Measurements from ENCODE around the gene ANO2.

Gene ANO2

GRCh38 chr12:5945071-5946008 lies at the start of gene ANO2:
ANO2 (minus strand) TSS chr12:5945259; CDS start chr12:5945217, 42 bp downstream.
- no peak for DNase-seq (ENCODE audit: low read depth)

- no peak for DNase-seq (ENCODE audit: low read depth)
Measured at GRCh38 chr12:5989621-5990020, 44.6 kb upstream of the ANO2 start.

GRCh38 chr12:5988659-5989116 lies 43.6 kb upstream of the ANO2 start:
- DNase-seq (ENCODE audit: low read depth) = no peak

GRCh38 chr12:5988088-5988487 lies 43.0 kb upstream of the ANO2 start:
- DNase-seq (ENCODE audit: low read depth) = no peak

GRCh38 chr12:5987573-5987972 lies 42.5 kb upstream of the ANO2 start:
- no peak for DNase-seq (ENCODE audit: low read depth)

- no peak for DNase-seq (ENCODE audit: low read depth)
Measured at GRCh38 chr12:5985471-5985870, 40.4 kb upstream of the ANO2 start.

- no peak for DNase-seq (ENCODE audit: low read depth)
Measured at GRCh38 chr12:5984873-5985272, 39.8 kb upstream of the ANO2 start.

- no peak for DNase-seq (ENCODE audit: low read depth)
Measured at GRCh38 chr12:5982106-5982505, 37.0 kb upstream of the ANO2 start.

GRCh38 chr12:5977556-5977955 lies 32.5 kb upstream of the ANO2 start:
- DNase-seq (ENCODE audit: low read depth) = peak; percentile 26

GRCh38 chr12:5976711-5977110 lies 31.7 kb upstream of the ANO2 start:
- DNase-seq (ENCODE audit: low read depth) = no peak

GRCh38 chr12:5976196-5976595 lies 31.1 kb upstream of the ANO2 start:
- no peak for DNase-seq (ENCODE audit: low read depth)

- DNase-seq (ENCODE audit: low read depth) = no peak
Measured at GRCh38 chr12:5973461-5974115, 28.5 kb upstream of the ANO2 start.

- DNase-seq (ENCODE audit: low read depth) = no peak
Measured at GRCh38 chr12:5972387-5972786, 27.3 kb upstream of the ANO2 start.

GRCh38 chr12:5971194-5971850 lies 26.3 kb upstream of the ANO2 start:
- DNase-seq (ENCODE audit: low read depth) = no peak

- DNase-seq (ENCODE audit: low read depth) = no peak
Measured at GRCh38 chr12:5969974-5970690, 25.1 kb upstream of the ANO2 start.

GRCh38 chr12:5969156-5969973 lies 24.3 kb upstream of the ANO2 start:
- no peak for DNase-seq (ENCODE audit: low read depth)

- DNase-seq (ENCODE audit: low read depth) = no peak
Measured at GRCh38 chr12:5967645-5968415, 22.8 kb upstream of the ANO2 start.

- no peak for DNase-seq (ENCODE audit: low read depth)
Measured at GRCh38 chr12:5966486-5967095, 21.5 kb upstream of the ANO2 start.

- no peak for DNase-seq (ENCODE audit: low read depth)
Measured at GRCh38 chr12:5965950-5966383, 20.9 kb upstream of the ANO2 start.
